Endothelial cell of umbilical vein (primary cell): Measurements from ENCODE around the gene RBKS. TPM values are rescaled to one million over a fixed set of nuclear protein-coding genes. Genes with fewer than 3 reads are reported as not detected.

Experiments
- BruUV-seq: library from RNA; stranded (reverse); fragments of 400-500 nt; replicated peaks from 2 replicates; lab custom pipeline; 2021; lab: Mats Ljungman, UMichigan
- CTCF ChIA-PET: fragments of 300-600, 350-600 bp; sonication (Branson Sonifier 250); formaldehyde crosslinking; loops from one replicate; lab custom pipeline; 2021; ENCODE audit warnings: antibody characterized with exemption, inconsistent platforms; lab: Charles Lee
- POLR2A ChIA-PET: fragments of 300-600, 350-600 bp; sonication (Branson Sonifier 250); formaldehyde crosslinking; loops from one replicate; lab custom pipeline; 2021; ENCODE audit warnings: antibody characterized with exemption, inconsistent platforms; lab: Charles Lee
- DNase-seq: peaks from one replicate; pipeline ENCODE4 v3.0.0-alpha.2; 2011; ENCODE audit warnings: low read depth, low spot score
- FAIRE-seq: peaks from 2 replicates; lab custom pipeline; 2011; peaks lifted over from hg19 to GRCh38; lab: Jason Lieb, UNC
- H2AFZ ChIP-seq: 2 replicates; pipeline ENCODE4 v1.6.0; 2012; ENCODE audit warnings: low read depth, low read length, control low read depth, inconsistent platforms
- H3K27ac ChIP-seq: 2 replicates; pipeline ENCODE4 v1.5.1; 2011; ENCODE audit warnings: low read depth, mild to moderate bottlenecking, control low read depth, low read length, moderate library complexity; ENCODE audit not compliant: insufficient read depth
- H3K27me3 ChIP-seq, 2 experiments: 2 replicates each; pipeline versions ENCODE4 v1.6.0 to v1.6.1; 2011; ENCODE audit warnings: low read length in 2 of 2, mixed read lengths in 1 of 2; ENCODE audit not compliant: control insufficient read depth in 2 of 2, insufficient read depth in 2 of 2
- H3K36me3 ChIP-seq, 2 experiments: 2 replicates in 1 of 2; 3 replicates in 1 of 2; pipeline ENCODE4 v1.5.1; 2011; ENCODE audit warnings: low read length in 2 of 2, mild to moderate bottlenecking in 1 of 2, moderate library complexity in 1 of 2; ENCODE audit not compliant: control insufficient read depth in 2 of 2, insufficient read depth in 2 of 2; ENCODE audit errors: extremely low read depth in 1 of 2
- H3K4me1 ChIP-seq: 3 replicates; pipeline ENCODE4 v1.5.1; 2011; ENCODE audit warnings: mild to moderate bottlenecking, low read length; ENCODE audit not compliant: control insufficient read depth, insufficient read depth; ENCODE audit errors: extremely low read depth
- H3K4me2 ChIP-seq: 2 replicates; pipeline ENCODE4 v1.6.1; 2011; ENCODE audit warnings: low read length, control low read depth, mixed read lengths; ENCODE audit not compliant: insufficient read depth
- H3K4me3 ChIP-seq, 3 experiments: fragments of 200-600 bp in 1 of 3; sonication (generic), shearing (Covaris generic) in 1 of 3; replicated peaks in 1 of 3; 2 replicates each; pipeline ENCODE4 v1.5.1; 2011 to 2016; ENCODE audit warnings: control low read depth in 3 of 3, low read length in 3 of 3, mild to moderate bottlenecking in 2 of 3, inconsistent platforms in 1 of 3, low read depth in 1 of 3, moderate library complexity in 1 of 3; ENCODE audit not compliant: insufficient read depth in 1 of 3
- H3K79me2 ChIP-seq: 2 replicates; pipeline ENCODE4 v1.6.0; 2012; ENCODE audit warnings: low read length, inconsistent platforms; ENCODE audit not compliant: control insufficient read depth, insufficient read depth
- H3K9ac ChIP-seq: replicated peaks from 2 replicates; pipeline ENCODE3; 2011; ENCODE audit warnings: low read length, control low read depth; ENCODE audit not compliant: insufficient read depth; ENCODE audit errors: extremely low read depth
- H3K9me1 ChIP-seq: replicated peaks from 3 replicates; pipeline ENCODE4 v1.6.0; 2011; ENCODE audit warnings: mild to moderate bottlenecking, low read length; ENCODE audit not compliant: control insufficient read depth, insufficient read depth; ENCODE audit errors: extremely low read depth
- H3K9me3 ChIP-seq: replicated peaks from 2 replicates; pipeline ENCODE4 v1.5.1; 2012; ENCODE audit warnings: low read length, inconsistent platforms; ENCODE audit not compliant: control insufficient read depth, insufficient read depth
- H4K20me1 ChIP-seq: replicated peaks from 2 replicates; pipeline ENCODE3; 2011; ENCODE audit warnings: mild to moderate bottlenecking, low read length; ENCODE audit not compliant: control insufficient read depth, insufficient read depth; ENCODE audit errors: extremely low read depth
- EZH2 ChIP-seq: IDR thresholded peaks from 2 replicates; pipeline ENCODE4 v1.6.1; 2012; ENCODE audit warnings: borderline replicate concordance, low read depth, mild to moderate bottlenecking, moderate library complexity, low read length, inconsistent platforms; ENCODE audit not compliant: severe bottlenecking
- FOS ChIP-seq: IDR thresholded peaks from 2 replicates; pipeline ENCODE4 v1.6.1; 2011; ENCODE audit warnings: mild to moderate bottlenecking, low read length, moderate library complexity, borderline replicate concordance; ENCODE audit not compliant: insufficient read depth
- GATA2 ChIP-seq: IDR thresholded peaks from 2 replicates; pipeline ENCODE4 v1.7.0; 2011; ENCODE audit warnings: low read depth, mild to moderate bottlenecking, moderate library complexity, mixed read lengths, low read length; ENCODE audit not compliant: insufficient read length, insufficient read depth
- JUN ChIP-seq: IDR thresholded peaks from 2 replicates; pipeline ENCODE4 v1.6.1; 2011; ENCODE audit warnings: borderline replicate concordance, low read depth; ENCODE audit not compliant: insufficient read length, insufficient read depth
- MYC ChIP-seq: IDR thresholded peaks from one replicate; pipeline ENCODE4 v1.6.1; 2011; ENCODE audit warnings: mild to moderate bottlenecking, low read depth, low read length
- POLR2A ChIP-seq: IDR thresholded peaks from 2 replicates; pipeline ENCODE4 v1.6.1; 2012; ENCODE audit warnings: low read depth, mild to moderate bottlenecking, control low read depth, low read length
- POLR2AphosphoS5 ChIP-seq: IDR thresholded peaks from 2 replicates; pipeline ENCODE4 v1.6.1; 2012; ENCODE audit warnings: low read depth, mild to moderate bottlenecking, control low read depth, low read length, moderate library complexity; ENCODE audit not compliant: insufficient read depth
- dilution Hi-C: fragments of 300-500 bp; cut with MboI; formaldehyde crosslinking; loops from one replicate; pipeline ENCODE4 v1.15.0; 2019; ENCODE audit warnings: low sequenced_read_pairs; ENCODE audit not compliant: extremely low pct_ligation_motif_present
- intact Hi-C: fragments of 100-400 bp; cut with micrococcal nuclease; formaldehyde crosslinking; loops from one replicate; pipeline ENCODE4 v1.10.0; 2022
- polyA plus RNA-seq, 4 experiments: library from polyadenylated mRNA; depleted of rRNA in 3 of 4; stranded (reverse) in 3 of 4; unstranded in 1 of 4; fragments of >200 nt; gene quantifications; 2 replicates each; pipeline versions ENCODE4 v1.2.1 to v1.2.3, GENCODE V29; 2011 to 2012; ENCODE audit warnings: missing spikeins in 1 of 4
- total RNA-seq: library from RNA; stranded (reverse); gene quantifications from 2 replicates; pipeline ENCODE4 v1.2.3, GENCODE V29; 2021
- TF ChIP-seq, protein P1 (sequence below): IDR thresholded peaks from 2 replicates; pipeline ENCODE4 v1.6.1; 2011; ENCODE audit not compliant: insufficient read depth, insufficient read length
- TF ChIP-seq, protein P2 (sequence below), 2 donors: IDR thresholded peaks; 1 replicate in 1 of 2; 2 replicates in 1 of 2; pipeline ENCODE4 v1.5.1; 2011; ENCODE audit warnings: low read length in 2 of 2, mild to moderate bottlenecking in 2 of 2, moderate library complexity in 2 of 2, control low read depth in 1 of 2, inconsistent platforms in 1 of 2, low read depth in 1 of 2; ENCODE audit not compliant: insufficient read depth in 1 of 2; ENCODE audit errors: extremely low read depth in 1 of 2

Gene RBKS
- total and polyA plus RNA-seq, 2 donors (not counting 3 experiments of a cell fraction or from before 2014, with no cell fraction given): 0.64 to 1.8 TPM

DNA sequence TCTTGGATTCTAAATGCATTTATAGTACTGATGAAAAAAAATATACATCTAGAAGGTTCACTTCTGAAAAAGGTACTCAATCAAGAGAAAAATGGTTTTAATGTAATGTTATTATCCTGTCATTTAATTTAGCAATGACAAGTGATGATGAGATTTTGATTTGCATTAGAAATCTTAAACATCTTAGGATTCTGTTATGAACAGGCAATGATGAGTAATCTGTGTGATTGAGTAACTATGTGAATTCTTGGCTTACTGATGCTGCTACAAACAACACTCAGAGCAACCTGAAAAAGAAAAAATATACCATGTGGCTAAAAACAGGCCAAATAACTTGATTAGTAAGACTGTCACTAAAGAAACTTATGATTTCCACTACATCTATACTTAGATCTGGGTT is 30.1 kb downstream of the RBKS start:
- H4K20me1 ChIP-seq: no peaks in the 10 kb centered on the region
- CTCF ChIA-PET: no interaction called here
- no peak overlapping the region for H3K4me3 ChIP-seq
- dilution Hi-C loops: no loop called here
- no peak overlapping the region for H3K9ac ChIP-seq
- no peak overlapping the region for H3K4me2 ChIP-seq
- no peaks in the 10 kb centered on the region for H3K9me1 ChIP-seq
- H3K27ac ChIP-seq: no peak overlapping the region
- H3K4me1 ChIP-seq: peaks cover 8% of the 10 kb centered on the region
- no peak overlapping the region for H2AFZ ChIP-seq
- TF ChIP-seq POLR2A (no peak), EZH2 (no peak), FOS (no peak), GATA2 (no peak), POLR2AphosphoS5 (no peak), JUN (no peak), MYC (no peak)
- TF ChIP-seq, protein P1, sequence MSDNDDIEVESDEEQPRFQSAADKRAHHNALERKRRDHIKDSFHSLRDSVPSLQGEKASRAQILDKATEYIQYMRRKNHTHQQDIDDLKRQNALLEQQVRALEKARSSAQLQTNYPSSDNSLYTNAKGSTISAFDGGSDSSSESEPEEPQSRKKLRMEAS: no peak
- TF ChIP-seq, protein P2, sequence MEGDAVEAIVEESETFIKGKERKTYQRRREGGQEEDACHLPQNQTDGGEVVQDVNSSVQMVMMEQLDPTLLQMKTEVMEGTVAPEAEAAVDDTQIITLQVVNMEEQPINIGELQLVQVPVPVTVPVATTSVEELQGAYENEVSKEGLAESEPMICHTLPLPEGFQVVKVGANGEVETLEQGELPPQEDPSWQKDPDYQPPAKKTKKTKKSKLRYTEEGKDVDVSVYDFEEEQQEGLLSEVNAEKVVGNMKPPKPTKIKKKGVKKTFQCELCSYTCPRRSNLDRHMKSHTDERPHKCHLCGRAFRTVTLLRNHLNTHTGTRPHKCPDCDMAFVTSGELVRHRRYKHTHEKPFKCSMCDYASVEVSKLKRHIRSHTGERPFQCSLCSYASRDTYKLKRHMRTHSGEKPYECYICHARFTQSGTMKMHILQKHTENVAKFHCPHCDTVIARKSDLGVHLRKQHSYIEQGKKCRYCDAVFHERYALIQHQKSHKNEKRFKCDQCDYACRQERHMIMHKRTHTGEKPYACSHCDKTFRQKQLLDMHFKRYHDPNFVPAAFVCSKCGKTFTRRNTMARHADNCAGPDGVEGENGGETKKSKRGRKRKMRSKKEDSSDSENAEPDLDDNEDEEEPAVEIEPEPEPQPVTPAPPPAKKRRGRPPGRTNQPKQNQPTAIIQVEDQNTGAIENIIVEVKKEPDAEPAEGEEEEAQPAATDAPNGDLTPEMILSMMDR (IDR thresholded peaks at IDR 0.05; ENCODE audit: extremely low read depth in 1 of 2, insufficient read depth in 1 of 2, low read depth in 1 of 2, low read length in 2 of 2): no peak
- no peak for FAIRE-seq
- no TSS peak for BruUV-seq
- no peaks in the 10 kb centered on the region for H3K36me3 ChIP-seq
- POLR2A ChIA-PET: no interaction called here
- DNase-seq: peak; percentile 21
- no peaks in the 10 kb centered on the region for H3K9me3 ChIP-seq
- H3K79me2 ChIP-seq: no peaks in the 10 kb centered on the region
- intact Hi-C loops: no loop called here
- no peaks in the 10 kb centered on the region for H3K27me3 ChIP-seq
